GM21423 (cell line): ENCODE data around the gene NIBAN1.
"Not testable (repeated sequence)": the region's sequence is repeated elsewhere in the genome, so short reads cannot be mapped to it uniquely, and the experiment has no call there.

Experiments
- ATAC-seq: cut with Tn5 transposase; IDR thresholded peaks from one replicate; pipeline ENCODE4 v1.9.1; 2021; ENCODE audit warnings: mild to moderate bottlenecking, moderate library complexity; ENCODE audit not compliant: unreplicated experiment

NIBAN1 gene

DNA sequence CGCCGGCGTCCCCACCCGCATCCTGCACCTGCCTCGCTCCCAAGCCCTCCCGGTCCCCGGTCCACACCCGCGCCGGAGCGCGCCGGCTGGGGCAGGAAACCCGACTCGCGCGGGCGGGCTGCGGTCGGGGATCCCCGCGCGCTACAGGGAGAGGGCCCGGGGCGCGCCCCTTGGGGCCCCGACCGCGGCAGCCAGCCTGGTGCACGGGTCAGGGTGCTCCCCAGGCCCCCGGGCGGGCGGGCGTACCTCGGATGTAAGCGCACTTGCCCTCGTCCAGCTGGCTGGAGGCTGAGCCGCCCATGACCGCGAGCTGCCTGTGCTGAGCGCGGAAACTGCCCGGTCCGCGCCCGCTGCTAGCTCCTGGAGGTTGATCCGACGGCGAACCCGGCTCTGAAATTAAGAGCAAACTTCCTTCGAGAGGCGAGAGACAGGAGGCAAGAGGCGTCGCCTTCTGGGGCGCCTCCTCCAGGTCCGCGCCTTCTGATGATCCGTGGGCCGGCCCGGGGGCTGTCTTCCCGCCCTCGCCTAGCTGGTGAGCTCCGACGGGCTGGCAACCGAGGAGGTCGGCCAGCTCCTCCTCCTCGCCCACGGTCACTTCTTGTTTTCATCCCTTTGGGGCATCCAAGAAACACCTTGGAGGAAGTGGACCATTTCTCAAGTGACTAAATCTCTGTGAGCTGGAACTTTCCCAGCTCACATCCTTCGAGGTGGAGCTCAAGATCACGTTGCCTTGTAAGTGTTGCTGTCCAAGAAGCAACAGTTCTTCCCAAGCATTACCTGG is at the start of gene NIBAN1:
Gene NIBAN1, minus strand, starts transcription at position 453 of the 781 bp plus-strand sequence. Its CDS starts 152 bp downstream, at position 301.
- peak; percentile 61 for ATAC-seq

DNA sequence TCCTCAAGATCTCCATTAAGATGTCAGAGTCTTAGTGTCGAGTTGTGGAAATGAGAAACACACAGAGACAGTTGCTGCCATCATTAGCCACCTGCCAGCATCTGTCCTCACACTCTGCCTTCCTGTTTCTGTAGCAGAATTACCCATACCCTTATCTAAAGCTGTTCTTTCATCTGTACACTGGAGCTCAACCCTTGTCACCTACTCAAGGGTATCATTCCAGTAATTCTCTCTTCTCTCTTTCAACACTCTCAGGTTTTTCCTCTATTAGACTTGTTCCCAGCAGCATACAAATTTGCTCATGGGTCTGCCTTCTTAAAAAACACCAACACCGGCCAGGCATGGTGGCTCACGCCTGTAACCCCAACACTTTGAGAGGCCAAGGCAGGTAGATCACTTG is 43.7 kb upstream of the NIBAN1 start:
- ATAC-seq = no peak

DNA sequence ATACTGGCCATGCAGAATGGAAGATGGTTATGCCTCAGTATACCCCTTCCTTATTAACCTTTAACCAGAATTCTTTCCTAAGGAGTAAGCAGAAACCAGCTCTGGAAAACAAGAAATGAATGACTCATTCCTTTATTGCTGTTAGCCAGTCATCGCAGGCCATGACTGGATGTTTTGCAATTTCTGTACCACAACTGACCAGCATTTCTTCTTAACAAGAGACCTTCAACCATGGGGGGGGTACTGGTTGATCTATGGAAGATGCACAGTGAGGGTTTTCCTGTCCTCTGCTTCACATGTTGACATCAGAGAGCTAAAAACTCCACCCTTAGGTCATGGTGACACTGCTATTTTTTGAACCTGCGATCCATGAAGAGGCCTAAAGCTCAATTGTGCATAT is 43.0 kb upstream of the NIBAN1 start:
- no peak for ATAC-seq

DNA sequence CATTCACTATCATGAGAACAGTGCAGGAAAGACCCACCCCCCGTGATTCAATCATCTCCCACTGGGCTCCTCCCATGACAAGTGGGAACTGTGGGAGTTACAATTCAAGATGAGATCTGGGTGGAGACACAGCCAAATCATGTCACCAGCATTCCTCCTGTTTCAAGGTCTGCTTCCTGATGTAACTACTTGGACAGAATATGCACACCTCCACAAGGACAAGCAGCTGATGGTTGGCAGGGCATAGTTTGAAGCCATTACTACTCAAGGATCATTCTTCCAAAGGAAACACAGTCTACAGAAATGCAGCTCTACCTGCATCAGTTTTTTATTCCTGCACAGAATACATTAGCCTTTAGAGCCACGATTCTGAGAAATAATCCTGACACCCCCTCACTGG is 42.6 kb upstream of the NIBAN1 start:
- ATAC-seq = no peak

GRCh38 chr1:185015631-185016030 is 41.3 kb upstream of the NIBAN1 start:
- no peak for ATAC-seq

DNA sequence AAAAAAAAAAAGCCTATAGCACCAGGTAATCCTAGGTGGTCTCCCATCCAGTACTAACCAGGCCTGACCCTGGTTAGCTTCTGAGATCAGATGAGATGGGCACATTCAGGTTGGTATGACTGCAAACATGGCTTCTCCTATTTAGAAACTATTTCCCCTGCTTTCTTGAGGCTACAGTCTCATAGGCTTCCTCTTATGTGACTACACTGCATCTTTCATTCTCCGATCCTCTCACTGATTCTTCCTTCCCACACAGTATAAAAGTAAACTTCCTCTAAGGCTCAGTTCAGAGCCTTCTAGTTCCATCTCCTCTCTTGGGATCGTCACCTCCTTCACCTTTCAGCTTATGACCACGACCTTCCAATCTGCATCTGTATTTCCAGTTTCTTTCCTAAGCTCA is 40.6 kb upstream of the NIBAN1 start:
- ATAC-seq = no peak

DNA sequence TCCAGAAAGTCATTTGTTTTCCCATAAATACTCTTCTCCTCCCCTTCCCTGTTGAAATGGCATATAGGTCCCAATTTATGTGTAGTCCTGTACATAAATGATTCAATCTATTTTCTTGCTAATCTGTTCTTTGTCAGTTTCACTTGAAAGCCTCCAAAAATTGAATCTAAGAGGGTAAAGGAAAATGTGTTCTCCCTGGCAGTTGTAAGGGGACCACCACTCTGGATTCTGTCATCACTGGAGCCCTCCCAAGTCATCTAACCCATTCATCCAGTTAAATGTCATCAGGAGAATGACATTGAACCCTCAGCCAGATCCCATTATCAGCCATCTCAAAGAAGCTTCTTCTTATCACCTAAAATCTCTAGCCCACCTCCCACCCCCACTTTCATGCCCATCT is 36.1 kb upstream of the NIBAN1 start:
- ATAC-seq = no peak

GRCh38 chr1:185008838-185009237 is 34.5 kb upstream of the NIBAN1 start:
- ATAC-seq = no peak

- ATAC-seq = not testable (repeated sequence)
These were observed 27.1 kb upstream of the NIBAN1 start for GRCh38 chr1:185001312-185001880.

DNA sequence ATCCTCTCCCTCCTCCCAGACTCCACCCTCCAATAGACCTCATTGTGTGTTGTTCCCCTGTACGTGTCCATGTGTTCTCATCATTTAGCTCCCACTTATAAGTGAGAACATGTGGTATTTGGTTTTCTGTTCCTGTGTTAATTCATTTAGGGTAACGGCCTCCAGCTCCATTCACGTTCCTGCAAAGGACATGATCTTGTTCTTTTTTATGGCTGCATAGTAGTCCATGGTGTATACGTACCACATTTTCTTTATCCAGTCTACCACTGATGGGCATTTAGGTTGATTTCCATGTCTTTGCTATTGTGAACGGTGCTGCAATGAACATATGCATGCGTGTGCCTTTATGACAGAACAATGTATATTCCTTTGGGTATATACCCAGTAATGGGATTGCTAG is 25.7 kb upstream of the NIBAN1 start:
- not testable (repeated sequence) for ATAC-seq

GRCh38 chr1:184994301-184994700 is 20.0 kb upstream of the NIBAN1 start:
- no peak for ATAC-seq

- ATAC-seq = no peak
These were observed 18.0 kb upstream of the NIBAN1 start for GRCh38 chr1:184992271-184992670.

DNA sequence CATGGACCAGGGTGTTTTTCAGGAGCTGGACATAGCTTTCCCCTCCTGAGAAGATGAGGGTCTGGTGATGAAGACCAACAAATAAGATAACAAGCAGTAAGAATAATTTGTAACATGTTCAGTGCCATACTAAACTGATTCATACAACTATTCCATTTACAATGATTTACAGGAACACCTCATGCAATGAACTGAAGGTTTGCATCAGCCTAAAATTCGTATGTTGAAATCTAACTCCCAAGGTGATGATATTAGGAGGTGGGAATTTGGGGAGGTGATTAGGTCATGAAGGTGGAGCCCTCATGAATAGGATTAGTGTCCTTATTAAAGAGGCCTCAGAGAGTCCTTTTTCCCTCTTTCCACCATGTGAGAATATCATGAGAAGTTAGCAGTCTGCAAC is 15.9 kb upstream of the NIBAN1 start:
- ATAC-seq = no peak

DNA sequence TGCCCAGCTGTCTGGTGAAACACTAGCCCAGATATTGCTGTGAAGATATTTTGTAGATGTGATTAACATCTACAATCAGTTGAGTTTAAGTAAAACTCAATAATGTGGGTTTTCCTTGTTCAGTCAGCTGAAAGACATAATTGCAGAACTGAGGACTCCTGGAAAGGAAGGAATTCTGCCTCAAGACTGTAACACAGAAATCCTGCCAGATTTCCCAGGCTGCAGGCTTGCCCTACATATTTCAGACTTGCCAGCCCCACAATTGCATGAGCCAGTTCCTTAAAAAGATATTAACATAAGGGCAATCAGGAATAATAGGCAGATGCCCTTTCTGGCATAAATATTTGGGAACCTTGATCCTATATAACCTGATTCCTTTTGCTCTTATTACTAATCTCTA is 14.2 kb upstream of the NIBAN1 start:
- ATAC-seq = no peak

DNA sequence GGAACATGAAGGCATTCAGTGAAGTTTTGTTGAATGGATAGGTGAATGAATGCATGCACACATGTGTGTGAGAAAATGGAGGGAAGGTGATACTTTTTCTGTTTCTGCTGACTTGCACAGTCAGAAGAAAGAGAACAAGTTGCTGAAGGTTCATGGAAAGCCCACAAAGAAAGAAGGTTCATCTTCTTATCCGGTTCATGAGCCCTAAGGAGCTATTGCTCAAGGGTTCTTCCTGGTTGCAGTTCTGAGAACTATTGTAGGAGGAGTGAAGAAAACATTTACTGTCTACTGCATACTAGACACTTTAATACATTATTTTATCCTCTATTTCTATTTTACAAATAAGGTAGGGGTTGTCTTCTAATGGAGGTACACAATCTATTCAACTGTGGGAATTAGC is 13.4 kb upstream of the NIBAN1 start:
- no peak for ATAC-seq

DNA sequence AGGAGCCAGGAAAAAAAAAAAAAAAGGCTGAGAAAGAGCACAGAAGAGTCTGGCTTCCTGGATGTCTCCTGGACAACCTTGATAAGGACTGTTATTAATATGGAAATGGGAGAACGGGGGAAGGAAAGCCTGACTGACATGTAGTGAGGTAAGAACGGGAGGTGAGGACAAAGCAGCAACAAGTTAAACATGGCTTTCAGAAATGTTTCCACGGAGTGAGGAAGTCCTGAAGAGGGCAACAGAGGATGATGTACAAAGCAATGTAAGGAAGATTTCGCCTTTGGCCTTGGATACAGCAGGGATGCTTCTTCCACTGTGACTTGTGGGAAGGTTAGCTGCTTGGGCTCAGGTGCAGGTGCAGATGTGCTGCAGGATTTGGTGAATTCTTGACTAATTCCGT is 11.9 kb upstream of the NIBAN1 start:
- no peak for ATAC-seq

DNA sequence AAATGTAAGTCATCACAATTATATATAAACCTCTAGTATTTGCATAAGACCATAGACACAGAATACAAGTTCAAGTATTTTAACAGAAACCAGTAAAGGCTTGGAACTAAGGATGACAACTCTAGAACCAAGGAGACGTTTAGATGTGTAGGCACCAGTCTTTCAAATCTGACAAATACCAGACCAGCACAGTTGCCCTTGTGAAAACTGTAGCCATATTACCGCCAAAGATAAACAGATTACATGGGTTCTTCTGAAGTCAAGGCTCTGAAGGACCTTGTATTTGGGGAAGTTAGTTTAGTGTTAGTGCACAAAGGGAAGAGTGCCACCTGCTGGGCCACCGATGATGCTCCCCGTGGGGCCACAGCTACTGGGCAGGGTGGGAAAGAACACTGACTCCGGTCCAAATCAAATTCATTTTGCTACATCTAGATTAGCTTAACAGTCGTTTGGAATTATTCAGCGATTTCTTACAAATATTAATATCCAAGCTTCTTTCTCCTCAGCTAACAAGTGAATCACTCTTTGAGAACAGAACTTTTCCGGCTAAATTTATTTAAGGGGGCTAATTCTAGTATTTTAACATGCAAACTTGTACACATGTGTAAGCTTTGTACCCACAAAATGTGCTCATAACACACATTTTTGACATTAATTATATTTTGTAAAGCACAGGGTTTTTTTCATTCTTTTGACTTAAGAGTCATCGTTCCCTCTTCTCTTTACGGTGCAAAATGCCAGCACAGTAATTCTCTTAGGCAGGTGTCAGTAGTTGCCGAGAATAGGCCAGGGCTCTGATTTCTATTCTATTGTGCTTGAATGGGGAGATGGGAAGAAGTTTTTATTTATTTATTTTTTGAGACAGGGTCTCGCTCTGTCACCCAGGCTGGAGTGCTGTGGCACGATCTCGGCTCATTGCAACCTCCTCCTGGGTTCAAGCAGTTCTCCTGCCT is 8.0 kb upstream of the NIBAN1 start:
- ATAC-seq = peak; percentile 97

DNA sequence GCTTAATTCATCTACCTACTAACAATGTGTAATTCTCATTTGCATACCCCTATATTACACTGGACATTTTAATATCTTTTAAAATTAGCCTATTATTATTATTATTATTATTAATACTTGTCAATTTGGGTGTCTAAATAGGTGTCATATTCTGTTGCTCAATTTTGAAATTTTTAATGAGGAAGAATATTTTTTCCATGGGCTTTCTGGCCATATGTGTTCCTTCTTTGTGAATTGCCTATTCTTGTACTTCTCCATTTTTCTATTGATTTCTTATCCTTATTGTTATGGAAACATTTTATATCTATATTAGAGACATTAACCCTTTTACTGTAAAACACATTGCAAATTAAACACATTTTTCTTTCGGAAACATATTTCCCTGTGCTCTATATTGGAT is 6.4 kb upstream of the NIBAN1 start:
- no peak for ATAC-seq

- no peak for ATAC-seq
These were observed 1.0 kb upstream of the NIBAN1 start for GRCh38 chr1:184975208-184975870.

GRCh38 chr1:184974837-184975115 is 468 bp upstream of the NIBAN1 start:
- no peak for ATAC-seq
